HepG2 (cell line): ENCODE measurements around the gene CUL4A. TPM values are rescaled to one million over a fixed set of nuclear protein-coding genes. Genes with fewer than 3 reads are reported as not detected.

Source experiments
- AGO2 ChIP-seq: fragments of 200-400 bp; formaldehyde crosslinking; optimal IDR thresholded peaks from 2 replicates; pipeline ENCODE3; 2017; ENCODE audit warnings: mild to moderate bottlenecking, low read depth, low read length, moderate library complexity
- DNMT3B ChIP-seq: conservative IDR thresholded peaks from 2 replicates; pipeline ENCODE4 v1.6.1; 2016; ENCODE audit warnings: missing biosample characterization, control low read depth
- GABPB1 ChIP-seq: IDR thresholded peaks from 2 replicates; pipeline ENCODE4 v1.6.1; 2016; ENCODE audit warnings: mild to moderate bottlenecking, missing genetic modification reagents, moderate library complexity, missing compliant biosample characterization
- HNF4A ChIP-seq: sonication (generic); formaldehyde crosslinking; IDR thresholded peaks from 2 replicates; pipeline ENCODE4 v1.4.0; 2020; ENCODE audit warnings: missing genetic modification reagents
- JUN ChIP-seq: sonication (generic); formaldehyde crosslinking; IDR thresholded peaks from 2 replicates; pipeline ENCODE4 v1.4.0; 2020; ENCODE audit warnings: mild to moderate bottlenecking, missing genetic modification reagents
- MAFF ChIP-seq: IDR thresholded peaks from 2 replicates; pipeline ENCODE4 v1.6.1; 2011; ENCODE audit warnings: low read depth, low read length, improper control_type of control experiment
- MYC ChIP-seq: sonication (generic); formaldehyde crosslinking; IDR thresholded peaks from 2 replicates; pipeline ENCODE4 v1.9.0; 2021; ENCODE audit warnings: missing genetic modification reagents, borderline replicate concordance
- NR2F1 ChIP-seq, 2 experiments: fragments of 450-650 bp in 1 of 2; formaldehyde crosslinking in 1 of 2; IDR thresholded peaks; 2 replicates each; pipeline versions ENCODE4 v1.5.0 to v1.6.1; 2016 to 2020; ENCODE audit warnings: mild to moderate bottlenecking in 1 of 2, missing compliant biosample characterization in 1 of 2, missing genetic modification reagents in 1 of 2, moderate library complexity in 1 of 2
- SMARCE1 ChIP-seq: fragments of 450-650 bp; IDR thresholded peaks from 2 replicates; pipeline ENCODE4 v1.6.1; 2017; ENCODE audit warnings: borderline replicate concordance
- SUZ12 ChIP-seq: fragments of 150-350 bp; IDR thresholded peaks from 2 replicates; pipeline ENCODE4 v1.6.1; 2014; ENCODE audit warnings: low read depth, low read length
- TARDBP ChIP-seq: sonication (generic); formaldehyde crosslinking; IDR thresholded peaks from 2 replicates; pipeline ENCODE4 v1.8.0; 2022; ENCODE audit warnings: mild to moderate bottlenecking, missing genetic modification reagents
- TBX2 ChIP-seq: sonication (generic); formaldehyde crosslinking; IDR thresholded peaks from 2 replicates; pipeline ENCODE4 v1.5.0; 2020; ENCODE audit warnings: missing genetic modification reagents, mild to moderate bottlenecking, borderline replicate concordance
- ZFP36 ChIP-seq: fragments of 150-350 bp; IDR thresholded peaks from 2 replicates; pipeline ENCODE4 v1.6.1; 2018; ENCODE audit warnings: borderline replicate concordance, low read length, low read depth; ENCODE audit not compliant: partially characterized antibody
- ZKSCAN8 ChIP-seq: IDR thresholded peaks from 2 replicates; pipeline ENCODE4 v1.6.1; 2016; ENCODE audit warnings: borderline replicate concordance, missing genetic modification reagents, missing compliant biosample characterization
- ZNF569 ChIP-seq: sonication (generic); formaldehyde crosslinking; IDR thresholded peaks from 2 replicates; pipeline ENCODE4 v1.5.0; 2020; ENCODE audit warnings: mild to moderate bottlenecking, missing genetic modification reagents, moderate library complexity, borderline replicate concordance
- ZSCAN21 ChIP-seq: sonication (generic); formaldehyde crosslinking; IDR thresholded peaks from 2 replicates; pipeline ENCODE4 v1.8.0; 2022; ENCODE audit warnings: mild to moderate bottlenecking, missing genetic modification reagents, moderate library complexity, borderline replicate concordance
- polyA plus RNA-seq, 8 experiments: library from polyadenylated mRNA; depleted of rRNA in 3 of 8; stranded (reverse) in 7 of 8; unstranded in 1 of 8; fragments of >200 nt; fragmentation: Illumina TruSeq in 4 of 8; extraction: Trizol in 4 of 8; gene quantifications; 2 replicates each; pipeline versions ENCODE4 v1.2.1 to v1.2.3, GENCODE V29; 2011 to 2016; ENCODE audit warnings: low read depth in 4 of 8, missing spikeins in 1 of 8, mixed read lengths in 1 of 8; ENCODE audit not compliant: insufficient read depth in 1 of 8
- total RNA-seq, 5 experiments: library from RNA; depleted of rRNA; stranded (reverse); fragments of >200 nt; fragmentation: Illumina TruSeq; extraction: Trizol; gene quantifications; 2 replicates each; pipeline ENCODE4 v1.2.3, GENCODE V29; 2016; ENCODE audit warnings: low read depth in 1 of 5
- TF ChIP-seq, protein P1 (sequence below): sonication (generic); formaldehyde crosslinking; IDR thresholded peaks from 2 replicates; pipeline ENCODE4 v1.5.1; 2020; ENCODE audit warnings: missing genetic modification reagents, mild to moderate bottlenecking, borderline replicate concordance
- TF ChIP-seq, protein P2 (sequence below): sonication (generic); formaldehyde crosslinking; IDR thresholded peaks from 2 replicates; pipeline ENCODE4 v1.8.0; 2022; ENCODE audit warnings: mild to moderate bottlenecking, missing genetic modification reagents, borderline replicate concordance
- TF ChIP-seq, protein P3 (sequence below): sonication (generic); formaldehyde crosslinking; IDR thresholded peaks from 2 replicates; pipeline ENCODE4 v1.5.1; 2020; ENCODE audit warnings: missing genetic modification reagents, mild to moderate bottlenecking, borderline replicate concordance
- TF ChIP-seq, protein P4 (sequence below): sonication (generic); formaldehyde crosslinking; conservative IDR thresholded peaks from 2 replicates; pipeline ENCODE4 v1.4.0; 2020; ENCODE audit warnings: missing genetic modification reagents
- TF ChIP-seq, protein P5 (sequence below): IDR thresholded peaks from 2 replicates; pipeline ENCODE4 v1.6.1; 2012; ENCODE audit warnings: low read depth, low read length, improper control_type of control experiment

The CUL4A gene
- total and polyA plus RNA-seq, 2 of the 13 experiments (the other 11 are each of a cell fraction or from before 2014, with no cell fraction given) = 51.2 to 75.3 TPM

DNA sequence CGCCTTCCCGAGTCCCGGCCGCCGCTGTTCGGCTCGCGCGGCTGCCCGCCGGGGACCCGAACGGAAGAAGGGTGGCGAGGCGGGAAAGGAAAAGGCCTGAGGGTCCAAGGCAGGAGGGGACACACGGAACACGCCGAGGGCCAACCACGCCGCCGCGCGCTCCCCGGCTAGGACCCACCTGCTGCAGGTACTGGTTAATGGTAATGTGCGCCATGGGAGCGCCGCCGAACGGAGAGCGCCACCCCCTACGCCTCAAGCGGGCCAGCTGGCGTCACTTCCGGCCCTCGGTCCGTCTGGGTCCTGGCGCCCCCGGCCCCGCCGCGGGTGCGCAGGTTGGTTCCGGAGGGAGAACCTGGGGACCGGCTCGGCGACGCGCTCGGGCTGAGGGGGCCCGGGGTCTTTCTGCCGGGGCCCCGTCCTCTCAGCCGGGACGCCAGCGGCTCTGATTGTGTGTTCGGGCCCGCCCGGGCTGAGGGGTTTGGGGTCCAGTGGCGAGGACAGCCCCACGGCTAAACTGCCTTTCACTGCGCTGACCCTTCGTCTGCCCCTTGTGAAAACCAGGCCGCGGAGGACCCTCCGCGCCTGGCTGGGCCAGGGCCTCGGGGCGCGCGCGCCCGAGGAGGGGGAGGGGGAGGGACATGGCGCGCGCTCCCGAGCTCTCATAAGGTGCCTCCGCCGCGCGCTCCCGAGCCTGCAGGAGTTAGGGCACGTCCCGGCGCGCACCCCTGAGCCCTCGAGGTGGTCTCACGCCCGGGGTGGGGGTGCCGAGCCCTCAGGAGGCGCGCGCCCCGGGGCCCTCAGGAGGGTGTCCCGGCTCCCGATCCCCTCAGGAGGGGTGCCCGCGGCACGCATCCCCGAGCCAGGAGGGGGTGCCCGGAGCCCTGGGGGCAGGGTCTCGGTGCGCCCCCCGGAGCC, 735 bp upstream of the CUL4A start, which contains the start of gene PCID2 (continued):
- peak; percentile 95 for TF ChIP-seq TARDBP (CRISPR knock-in tag)
- TF ChIP-seq ZNF569 (CRISPR knock-in tag) = no peak
- TF ChIP-seq SUZ12 = no peak
- TF ChIP-seq TBX2 (CRISPR knock-in tag) = peak; percentile 81
- TF ChIP-seq AGO2 = peak; percentile 91
- TF ChIP-seq ZFP36 = no peak
- TF ChIP-seq MYC (CRISPR knock-in tag) = peak; percentile 87
- peak; percentile 31 to 63; a peak in 2 of 4 replicates for TF ChIP-seq NR2F1 (CRISPR knock-in tag; IDR thresholded peaks at IDR 0.05)
- TF ChIP-seq, protein P1, sequence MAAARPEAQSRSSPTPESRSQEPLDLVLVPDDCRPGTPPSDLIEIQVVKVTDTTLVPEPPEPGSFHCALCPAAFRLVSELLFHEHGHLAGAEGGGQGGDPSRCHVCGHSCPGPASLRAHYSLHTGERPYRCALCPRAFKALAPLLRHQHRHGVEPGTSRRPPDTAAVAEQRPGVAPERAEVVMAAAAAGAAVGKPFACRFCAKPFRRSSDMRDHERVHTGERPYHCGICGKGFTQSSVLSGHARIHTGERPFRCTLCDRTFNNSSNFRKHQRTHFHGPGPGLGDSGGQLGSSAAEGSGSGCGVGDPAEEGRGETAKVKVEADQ (CRISPR knock-in tag) = peak; percentile 99
- peak; percentile 100 for TF ChIP-seq GABPB1 (CRISPR knock-in tag)
- TF ChIP-seq JUN (CRISPR knock-in tag) = peak; percentile 55; the same call in 1 of the 2 replicates
- TF ChIP-seq, protein P2, sequence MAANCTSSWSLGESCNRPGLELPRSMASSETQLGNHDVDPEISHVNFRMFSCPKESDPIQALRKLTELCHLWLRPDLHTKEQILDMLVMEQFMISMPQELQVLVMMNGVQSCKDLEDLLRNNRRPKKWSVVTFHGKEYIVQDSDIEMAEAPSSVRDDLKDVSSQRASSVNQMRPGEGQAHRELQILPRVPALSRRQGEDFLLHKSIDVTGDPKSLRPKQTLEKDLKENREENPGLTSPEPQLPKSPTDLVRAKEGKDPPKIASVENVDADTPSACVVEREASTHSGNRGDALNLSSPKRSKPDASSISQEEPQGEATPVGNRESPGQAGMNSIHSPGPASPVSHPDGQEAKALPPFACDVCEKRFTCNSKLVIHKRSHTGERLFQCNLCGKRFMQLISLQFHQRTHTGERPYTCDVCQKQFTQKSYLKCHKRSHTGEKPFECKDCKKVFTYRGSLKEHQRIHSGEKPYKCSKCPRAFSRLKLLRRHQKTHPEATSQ (CRISPR knock-in tag) = peak; percentile 73
- TF ChIP-seq ZKSCAN8 (CRISPR knock-in tag) = no peak
- TF ChIP-seq MAFF = no peak; the same call in 1 of the 2 replicates
- 0 out of 2 replicates have a peak, but pooled peaks have one; percentile 36 for TF ChIP-seq DNMT3B (CRISPR knock-in tag)
- TF ChIP-seq HNF4A = peak; percentile 61; the same call in 1 of the 2 replicates
- TF ChIP-seq, protein P3, sequence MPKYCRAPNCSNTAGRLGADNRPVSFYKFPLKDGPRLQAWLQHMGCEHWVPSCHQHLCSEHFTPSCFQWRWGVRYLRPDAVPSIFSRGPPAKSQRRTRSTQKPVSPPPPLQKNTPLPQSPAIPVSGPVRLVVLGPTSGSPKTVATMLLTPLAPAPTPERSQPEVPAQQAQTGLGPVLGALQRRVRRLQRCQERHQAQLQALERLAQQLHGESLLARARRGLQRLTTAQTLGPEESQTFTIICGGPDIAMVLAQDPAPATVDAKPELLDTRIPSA (CRISPR knock-in tag) = peak; percentile 95; the same call in 1 of the 2 replicates
- TF ChIP-seq, protein P4, sequence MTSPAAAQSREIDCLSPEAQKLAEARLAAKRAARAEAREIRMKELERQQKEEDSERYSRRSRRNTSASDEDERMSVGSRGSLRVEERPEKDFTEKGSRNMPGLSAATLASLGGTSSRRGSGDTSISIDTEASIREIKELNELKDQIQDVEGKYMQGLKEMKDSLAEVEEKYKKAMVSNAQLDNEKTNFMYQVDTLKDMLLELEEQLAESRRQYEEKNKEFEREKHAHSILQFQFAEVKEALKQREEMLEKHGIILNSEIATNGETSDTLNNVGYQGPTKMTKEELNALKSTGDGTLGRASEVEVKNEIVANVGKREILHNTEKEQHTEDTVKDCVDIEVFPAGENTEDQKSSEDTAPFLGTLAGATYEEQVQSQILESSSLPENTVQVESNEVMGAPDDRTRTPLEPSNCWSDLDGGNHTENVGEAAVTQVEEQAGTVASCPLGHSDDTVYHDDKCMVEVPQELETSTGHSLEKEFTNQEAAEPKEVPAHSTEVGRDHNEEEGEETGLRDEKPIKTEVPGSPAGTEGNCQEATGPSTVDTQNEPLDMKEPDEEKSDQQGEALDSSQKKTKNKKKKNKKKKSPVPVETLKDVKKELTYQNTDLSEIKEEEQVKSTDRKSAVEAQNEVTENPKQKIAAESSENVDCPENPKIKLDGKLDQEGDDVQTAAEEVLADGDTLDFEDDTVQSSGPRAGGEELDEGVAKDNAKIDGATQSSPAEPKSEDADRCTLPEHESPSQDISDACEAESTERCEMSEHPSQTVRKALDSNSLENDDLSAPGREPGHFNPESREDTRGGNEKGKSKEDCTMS (CRISPR knock-in tag) = 0 out of 2 replicates have a peak, but pooled peaks have one; percentile 79
- TF ChIP-seq SMARCE1 = no peak
- 0 out of 2 replicates have a peak, but pooled peaks have one; percentile 31 for TF ChIP-seq ZSCAN21 (CRISPR knock-in tag)
- TF ChIP-seq, protein P5, sequence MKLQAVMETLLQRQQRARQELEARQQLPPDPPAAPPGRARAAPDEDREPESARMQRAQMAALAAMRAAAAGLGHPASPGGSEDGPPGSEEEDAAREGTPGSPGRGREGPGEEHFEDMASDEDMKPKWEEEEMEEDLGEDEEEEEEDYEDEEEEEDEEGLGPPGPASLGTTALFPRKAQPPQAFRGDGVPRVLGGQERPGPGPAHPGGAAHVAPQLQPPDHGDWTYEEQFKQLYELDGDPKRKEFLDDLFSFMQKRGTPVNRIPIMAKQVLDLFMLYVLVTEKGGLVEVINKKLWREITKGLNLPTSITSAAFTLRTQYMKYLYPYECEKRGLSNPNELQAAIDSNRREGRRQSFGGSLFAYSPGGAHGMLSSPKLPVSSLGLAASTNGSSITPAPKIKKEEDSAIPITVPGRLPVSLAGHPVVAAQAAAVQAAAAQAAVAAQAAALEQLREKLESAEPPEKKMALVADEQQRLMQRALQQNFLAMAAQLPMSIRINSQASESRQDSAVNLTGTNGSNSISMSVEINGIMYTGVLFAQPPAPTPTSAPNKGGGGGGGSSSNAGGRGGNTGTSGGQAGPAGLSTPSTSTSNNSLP = peak; percentile 15; the same call in 1 of the 2 replicates
